ENCODE measurements around the gene FAR1. TPM values are rescaled to one million over a fixed set of nuclear protein-coding genes. Genes with fewer than 3 reads are reported as not detected.

The FAR1 gene
- total RNA-seq, 2 donors from 2014 or later: 111 to 120 TPM

DNA sequence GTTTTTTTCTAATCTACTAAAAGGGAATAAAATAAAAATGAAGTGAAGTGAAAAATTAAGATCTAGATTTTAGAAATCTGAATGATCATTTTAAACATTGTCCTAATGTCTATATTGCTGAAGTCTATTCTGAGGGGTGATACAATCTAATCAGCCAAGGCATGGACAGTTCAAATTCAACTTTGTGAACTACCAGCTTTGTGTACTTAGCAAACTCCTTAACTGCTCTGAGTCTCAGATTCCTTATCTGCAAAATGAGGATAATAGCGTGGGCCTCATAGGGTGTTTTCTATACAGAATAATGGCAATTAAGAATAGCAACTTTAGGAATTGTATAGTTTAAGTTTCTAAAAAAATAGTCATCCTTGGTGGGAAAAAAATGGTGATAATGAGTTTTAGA, 31.4 kb downstream of the FAR1 start:
- Histone ChIP-seq H3K9ac (ENCODE audit: low read depth in 2 of 2, low read length in 2 of 2) (no peak overlapping the region), H3K9me3 (no peaks in the 10 kb centered on the region), H3K4me3 (no peak overlapping the region), H3K27ac (peak overlapping the region; percentile 18), H3K4me1 (peaks cover 5% of the 10 kb centered on the region), H3K36me3 (no peaks in the 10 kb centered on the region), H3K27me3 (no peaks in the 10 kb centered on the region)
- intact Hi-C loops (cut with DNase I): no loop called here
- no peak for DNase-seq
- TF ChIP-seq, protein P1, sequence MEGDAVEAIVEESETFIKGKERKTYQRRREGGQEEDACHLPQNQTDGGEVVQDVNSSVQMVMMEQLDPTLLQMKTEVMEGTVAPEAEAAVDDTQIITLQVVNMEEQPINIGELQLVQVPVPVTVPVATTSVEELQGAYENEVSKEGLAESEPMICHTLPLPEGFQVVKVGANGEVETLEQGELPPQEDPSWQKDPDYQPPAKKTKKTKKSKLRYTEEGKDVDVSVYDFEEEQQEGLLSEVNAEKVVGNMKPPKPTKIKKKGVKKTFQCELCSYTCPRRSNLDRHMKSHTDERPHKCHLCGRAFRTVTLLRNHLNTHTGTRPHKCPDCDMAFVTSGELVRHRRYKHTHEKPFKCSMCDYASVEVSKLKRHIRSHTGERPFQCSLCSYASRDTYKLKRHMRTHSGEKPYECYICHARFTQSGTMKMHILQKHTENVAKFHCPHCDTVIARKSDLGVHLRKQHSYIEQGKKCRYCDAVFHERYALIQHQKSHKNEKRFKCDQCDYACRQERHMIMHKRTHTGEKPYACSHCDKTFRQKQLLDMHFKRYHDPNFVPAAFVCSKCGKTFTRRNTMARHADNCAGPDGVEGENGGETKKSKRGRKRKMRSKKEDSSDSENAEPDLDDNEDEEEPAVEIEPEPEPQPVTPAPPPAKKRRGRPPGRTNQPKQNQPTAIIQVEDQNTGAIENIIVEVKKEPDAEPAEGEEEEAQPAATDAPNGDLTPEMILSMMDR (IDR thresholded peaks at IDR 0.05): no peak

DNA sequence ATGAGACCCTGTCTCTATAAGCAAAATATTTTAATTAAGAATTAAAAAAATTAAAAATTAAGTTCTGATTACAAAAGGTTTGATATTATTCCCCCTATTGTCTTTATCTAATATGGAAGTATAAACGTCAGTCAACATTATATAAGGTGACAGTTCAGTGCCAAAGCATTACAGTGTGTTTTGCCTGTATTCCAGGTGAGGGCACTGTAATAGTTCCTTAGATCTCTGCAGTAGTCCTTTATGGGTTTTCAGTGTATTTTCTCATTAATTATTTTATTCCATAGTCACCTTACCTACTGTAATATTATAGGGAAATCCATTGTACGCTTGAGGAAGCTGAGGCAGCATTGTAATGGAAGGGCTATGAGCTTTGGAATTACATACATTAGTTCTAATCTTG, 33.0 kb downstream of the FAR1 start:
- Histone ChIP-seq H3K36me3 (no peaks in the 10 kb centered on the region), H3K4me3 (no peak overlapping the region), H3K9ac (ENCODE audit: low read depth in 2 of 2, low read length in 2 of 2) (no peak overlapping the region), H3K27me3 (no peaks in the 10 kb centered on the region), H3K4me1 (no peaks in the 10 kb centered on the region), H3K9me3 (no peaks in the 10 kb centered on the region), H3K27ac (no peak overlapping the region)
- no peak for DNase-seq
- TF ChIP-seq, protein P1 (IDR thresholded peaks at IDR 0.05): no peak
- intact Hi-C loops (cut with DNase I): no loop called here

DNA sequence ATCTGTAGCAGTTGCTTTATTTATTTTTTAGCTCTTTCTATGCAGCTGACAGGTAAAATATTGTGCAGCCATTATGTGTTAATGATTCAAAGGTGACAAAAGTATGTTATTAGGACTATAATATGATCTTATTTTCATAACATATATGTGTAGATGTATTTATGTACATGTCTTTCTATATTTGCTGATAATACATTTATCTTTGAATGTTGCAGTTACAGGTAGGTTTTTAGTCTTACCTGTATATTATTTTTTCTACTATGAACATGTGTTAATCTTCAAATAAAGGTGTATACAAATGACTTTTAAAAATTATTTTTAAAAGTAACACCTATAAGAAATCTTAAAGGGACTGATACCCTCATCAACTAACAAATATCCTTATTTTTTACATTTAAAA, 33.6 kb downstream of the FAR1 start:
- no peaks in the 10 kb centered on the region for H3K9me3 ChIP-seq
- no peak overlapping the region for H3K9ac ChIP-seq (ENCODE audit: low read depth in 2 of 2, low read length in 2 of 2)
- TF ChIP-seq, protein P1 (IDR thresholded peaks at IDR 0.05): no peak
- no peak overlapping the region for H3K27ac ChIP-seq
- no peaks in the 10 kb centered on the region for H3K27me3 ChIP-seq
- no peak for DNase-seq
- H3K4me3 ChIP-seq: no peak overlapping the region
- intact Hi-C loops (cut with DNase I): no loop called here
- H3K36me3 ChIP-seq: no peaks in the 10 kb centered on the region
- H3K4me1 ChIP-seq: no peaks in the 10 kb centered on the region

DNA sequence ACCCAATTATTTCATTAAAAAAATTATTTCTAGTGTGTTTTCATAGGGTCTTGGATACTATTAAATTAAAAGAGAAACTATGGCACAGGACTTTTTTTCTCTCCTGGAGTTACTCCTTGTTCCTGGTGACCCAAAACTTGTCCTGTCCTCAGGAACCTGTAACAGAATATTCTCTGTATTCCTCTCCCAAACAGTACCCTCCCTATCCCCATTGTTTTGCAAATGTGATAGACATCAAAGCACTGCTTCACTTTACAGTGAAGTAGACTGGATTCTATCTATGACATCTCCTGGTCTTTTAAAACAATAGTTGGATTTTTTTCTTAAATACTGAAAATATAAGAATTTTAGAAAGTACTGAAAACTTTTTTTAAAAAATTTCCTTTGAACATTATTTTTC, 37.2 kb downstream of the FAR1 start:
- DNase-seq: no peak
- Histone ChIP-seq H3K4me3 (no peak overlapping the region), H3K9ac (ENCODE audit: low read depth in 2 of 2, low read length in 2 of 2) (no peak overlapping the region), H3K27ac (no peak overlapping the region), H3K4me1 (no peaks in the 10 kb centered on the region), H3K9me3 (no peaks in the 10 kb centered on the region), H3K36me3 (no peaks in the 10 kb centered on the region), H3K27me3 (no peaks in the 10 kb centered on the region)
- intact Hi-C loops (cut with DNase I): no loop called here
- TF ChIP-seq, protein P1 (IDR thresholded peaks at IDR 0.05): no peak

DNA sequence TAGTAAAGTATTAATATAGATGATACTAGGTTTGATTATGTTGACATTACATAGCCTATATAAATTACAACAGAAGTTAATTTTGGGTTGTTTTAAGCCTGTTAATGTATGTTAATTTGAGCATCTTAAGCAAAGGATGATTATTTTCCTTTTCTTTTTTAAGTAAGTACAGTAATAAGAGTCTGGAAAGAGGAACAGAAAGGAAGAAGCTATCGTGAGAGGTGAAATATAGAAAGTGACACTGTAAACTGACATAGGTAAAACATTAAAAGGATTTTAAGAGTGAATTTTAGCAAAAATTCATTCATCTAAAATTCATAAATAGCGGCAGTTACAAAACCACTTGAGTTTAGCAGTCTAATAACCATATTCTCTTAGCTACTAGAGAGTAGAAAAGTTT, 45.5 kb downstream of the FAR1 start:
- no peak overlapping the region for H3K27ac ChIP-seq
- H3K4me1 ChIP-seq: no peaks in the 10 kb centered on the region
- no peaks in the 10 kb centered on the region for H3K27me3 ChIP-seq
- no peak overlapping the region for H3K4me3 ChIP-seq
- intact Hi-C loops (cut with DNase I): no loop called here
- no peak overlapping the region for H3K9ac ChIP-seq (ENCODE audit: low read depth in 2 of 2, low read length in 2 of 2)
- H3K36me3 ChIP-seq: peaks cover 11% of the 10 kb centered on the region
- no peak for DNase-seq
- TF ChIP-seq, protein P1 (IDR thresholded peaks at IDR 0.05): no peak
- H3K9me3 ChIP-seq: no peaks in the 10 kb centered on the region

DNA sequence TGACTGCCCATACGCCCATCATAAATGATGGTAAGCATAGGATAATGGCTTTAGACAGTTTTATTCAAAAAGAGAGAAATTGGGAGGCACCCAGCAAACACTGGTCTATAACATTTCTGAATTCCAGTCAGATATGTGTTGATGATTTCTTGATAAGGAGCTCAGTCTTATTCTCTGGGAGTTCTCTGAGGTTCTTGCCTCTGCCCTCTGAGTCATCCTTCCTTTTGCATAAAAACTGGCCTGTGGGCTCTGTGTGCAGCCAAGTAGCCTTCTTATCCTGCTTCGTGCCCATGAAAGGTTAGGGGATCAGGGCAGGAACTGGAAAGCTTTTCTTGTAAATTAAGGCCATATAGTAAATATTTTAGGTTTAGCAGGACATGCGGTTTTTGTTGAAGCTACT, 48.9 kb downstream of the FAR1 start:
- Histone ChIP-seq H3K27me3 (no peaks in the 10 kb centered on the region), H3K36me3 (peaks cover 11% of the 10 kb centered on the region), H3K4me1 (no peaks in the 10 kb centered on the region), H3K4me3 (no peak overlapping the region), H3K9me3 (no peaks in the 10 kb centered on the region), H3K27ac (no peak overlapping the region), H3K9ac (ENCODE audit: low read depth in 2 of 2, low read length in 2 of 2) (no peak overlapping the region)
- TF ChIP-seq, protein P1 (IDR thresholded peaks at IDR 0.05): no peak
- DNase-seq: no peak
- intact Hi-C loops (cut with DNase I): no loop called here
